Glutamatergic neuron (in vitro differentiated cells): ENCODE measurements around the gene LRRK1. TPM values are rescaled to one million over a fixed set of nuclear protein-coding genes. Genes with fewer than 3 reads are reported as not detected.

Experiments
- DNase-seq: peaks from one replicate; pipeline ENCODE4 v3.0.0; 2022
- H3K27ac Mint-ChIP-seq: one replicate; pipeline ENCODE4 v1.8.0; 2020; ENCODE audit warnings: mild to moderate bottlenecking, mixed read lengths, inconsistent platforms; ENCODE audit not compliant: unreplicated experiment
- H3K27me3 Mint-ChIP-seq: one replicate; pipeline ENCODE4 v1.8.0; 2020; ENCODE audit warnings: mild to moderate bottlenecking, moderate library complexity, mixed read lengths, inconsistent platforms; ENCODE audit not compliant: unreplicated experiment
- H3K36me3 Mint-ChIP-seq: one replicate; pipeline ENCODE4 v1.8.0; 2020; ENCODE audit warnings: mild to moderate bottlenecking, mixed read lengths, inconsistent platforms; ENCODE audit not compliant: unreplicated experiment
- H3K4me1 Mint-ChIP-seq: one replicate; pipeline ENCODE4 v1.8.0; 2020; ENCODE audit warnings: mild to moderate bottlenecking, low read depth, mixed read lengths, inconsistent platforms; ENCODE audit not compliant: unreplicated experiment
- H3K4me3 Mint-ChIP-seq: one replicate; pipeline ENCODE4 v1.8.0; 2020; ENCODE audit warnings: mild to moderate bottlenecking, mixed read lengths, inconsistent platforms; ENCODE audit not compliant: unreplicated experiment
- H3K9me3 Mint-ChIP-seq: one replicate; pipeline ENCODE4 v1.8.0; 2020; ENCODE audit warnings: mild to moderate bottlenecking, moderate library complexity, mixed read lengths, inconsistent platforms; ENCODE audit not compliant: unreplicated experiment
- CTCF ChIP-seq: fragments of 200-600 bp; sonication (generic); IDR thresholded peaks from one replicate; pipeline ENCODE4 v1.5.0; 2021; ENCODE audit not compliant: partially characterized antibody, unreplicated experiment
- total RNA-seq: library from RNA; stranded (reverse); fragmentation: NEBNext Ultra II Directional; extraction: Animal tissue kit (Norgen Biotek cat#: 25700); gene quantifications from one replicate; pipeline ENCODE4 v1.2.1, GENCODE V29; 2021; ENCODE audit not compliant: unreplicated experiment

The LRRK1 gene
- total RNA-seq, 1 donor from 2014 or later = 1.5 TPM

- H3K36me3 Mint-ChIP-seq = no peaks in the 10 kb centered on the region
- no peak for TF ChIP-seq CTCF
- DNase-seq = no peak
- no peaks in the 10 kb centered on the region for H3K9me3 Mint-ChIP-seq
- peaks cover 2% of the 10 kb centered on the region for H3K4me1 Mint-ChIP-seq
- H3K27ac Mint-ChIP-seq = no peak overlapping the region
- peaks cover 9% of the 10 kb centered on the region for H3K27me3 Mint-ChIP-seq
- H3K4me3 Mint-ChIP-seq = no peak overlapping the region
Observed at GRCh38 chr15:100923902-100924301, 4.7 kb downstream of the LRRK1 start.

GRCh38 chr15:100924436-100924835, 5.3 kb downstream of the LRRK1 start:
- peaks cover 9% of the 10 kb centered on the region for H3K27me3 Mint-ChIP-seq
- H3K4me3 Mint-ChIP-seq = no peak overlapping the region
- no peak for DNase-seq
- no peak for TF ChIP-seq CTCF
- peaks cover 7% of the 10 kb centered on the region for H3K4me1 Mint-ChIP-seq
- H3K27ac Mint-ChIP-seq = no peak overlapping the region
- no peaks in the 10 kb centered on the region for H3K9me3 Mint-ChIP-seq
- H3K36me3 Mint-ChIP-seq = no peaks in the 10 kb centered on the region

- H3K27me3 Mint-ChIP-seq = peaks cover 9% of the 10 kb centered on the region
- no peak overlapping the region for H3K4me3 Mint-ChIP-seq
Observed at GRCh38 chr15:100925480-100925879, 6.3 kb downstream of the LRRK1 start.

GRCh38 chr15:100926258-100926657, 7.1 kb downstream of the LRRK1 start:
- DNase-seq = no peak
- Mint-ChIP-seq H3K27me3 (peaks cover 3% of the 10 kb centered on the region), H3K9me3 (no peaks in the 10 kb centered on the region), H3K27ac (no peak overlapping the region), H3K36me3 (no peaks in the 10 kb centered on the region), H3K4me3 (no peak overlapping the region), H3K4me1 (peaks cover 12% of the 10 kb centered on the region)
- TF ChIP-seq CTCF = no peak

More at GRCh38 chr15:100925480-100925879, 6.3 kb downstream of the LRRK1 start:
- no peaks in the 10 kb centered on the region for H3K36me3 Mint-ChIP-seq
- no peak overlapping the region for H3K27ac Mint-ChIP-seq
- TF ChIP-seq CTCF = no peak
- no peak for DNase-seq
- no peaks in the 10 kb centered on the region for H3K9me3 Mint-ChIP-seq
- H3K4me1 Mint-ChIP-seq = peaks cover 12% of the 10 kb centered on the region

- H3K4me3 Mint-ChIP-seq = no peak overlapping the region
- DNase-seq = no peak
- no peak overlapping the region for H3K27ac Mint-ChIP-seq
- TF ChIP-seq CTCF = no peak
- no peaks in the 10 kb centered on the region for H3K27me3 Mint-ChIP-seq
- H3K4me1 Mint-ChIP-seq = peaks cover 12% of the 10 kb centered on the region
- no peaks in the 10 kb centered on the region for H3K36me3 Mint-ChIP-seq
- no peaks in the 10 kb centered on the region for H3K9me3 Mint-ChIP-seq
Observed at GRCh38 chr15:100926971-100927756, 8.0 kb downstream of the LRRK1 start.
